Measurements from ENCODE around the gene IQGAP2.
"Not testable (repeated sequence)": the region's sequence is repeated elsewhere in the genome, so short reads cannot be mapped to it uniquely, and the experiment has no call there.

Gene IQGAP2

GRCh38 chr5:76670508-76670907 is 267.4 kb downstream of the IQGAP2 start:
- DNase-seq: no peak

- DNase-seq: no peak
Observed at GRCh38 chr5:76672242-76672641, 269.2 kb downstream of the IQGAP2 start.

- DNase-seq: no peak
Observed at GRCh38 chr5:76673125-76673524, 270.0 kb downstream of the IQGAP2 start.

GRCh38 chr5:76674330-76675066 is 271.4 kb downstream of the IQGAP2 start:
- no peak for DNase-seq

- DNase-seq: no peak
Observed at GRCh38 chr5:76675364-76675763, 272.3 kb downstream of the IQGAP2 start.

GRCh38 chr5:76677849-76678472 is 274.9 kb downstream of the IQGAP2 start:
- DNase-seq: no peak

- no peak for DNase-seq
Observed at GRCh38 chr5:76679231-76679630, 276.1 kb downstream of the IQGAP2 start.

GRCh38 chr5:76680826-76681225 is 277.7 kb downstream of the IQGAP2 start:
- DNase-seq: not testable (repeated sequence)

GRCh38 chr5:76681287-76681686 is 278.2 kb downstream of the IQGAP2 start:
- DNase-seq: no peak

GRCh38 chr5:76682387-76682786 is 279.3 kb downstream of the IQGAP2 start:
- DNase-seq: no peak

- no peak for DNase-seq
Observed at GRCh38 chr5:76683816-76684731, 281.0 kb downstream of the IQGAP2 start.

GRCh38 chr5:76684756-76685519 is 281.9 kb downstream of the IQGAP2 start:
- DNase-seq: no peak

GRCh38 chr5:76685704-76686103 is 282.6 kb downstream of the IQGAP2 start:
- no peak for DNase-seq

GRCh38 chr5:76688212-76688611 is 285.1 kb downstream of the IQGAP2 start:
- no peak for DNase-seq

- no peak for DNase-seq
Observed at GRCh38 chr5:76688836-76689235, 285.8 kb downstream of the IQGAP2 start.

- no peak for DNase-seq
Observed at GRCh38 chr5:76689321-76690036, 286.4 kb downstream of the IQGAP2 start.

GRCh38 chr5:76690037-76690679 is 287.1 kb downstream of the IQGAP2 start:
- no peak for DNase-seq

- DNase-seq: no peak
Observed at GRCh38 chr5:76690704-76691466, 287.8 kb downstream of the IQGAP2 start.

GRCh38 chr5:76691467-76692273 is 288.6 kb downstream of the IQGAP2 start:
- DNase-seq: no peak

GRCh38 chr5:76692274-76692540 is 289.1 kb downstream of the IQGAP2 start:
- DNase-seq: no peak
